ENCODE data around the gene MYO5B. TPM values are rescaled to one million over a fixed set of nuclear protein-coding genes. Genes with fewer than 3 reads are reported as not detected.

Gene MYO5B
- total RNA-seq, 1 donor from 2014 or later: 0.21 TPM

DNA sequence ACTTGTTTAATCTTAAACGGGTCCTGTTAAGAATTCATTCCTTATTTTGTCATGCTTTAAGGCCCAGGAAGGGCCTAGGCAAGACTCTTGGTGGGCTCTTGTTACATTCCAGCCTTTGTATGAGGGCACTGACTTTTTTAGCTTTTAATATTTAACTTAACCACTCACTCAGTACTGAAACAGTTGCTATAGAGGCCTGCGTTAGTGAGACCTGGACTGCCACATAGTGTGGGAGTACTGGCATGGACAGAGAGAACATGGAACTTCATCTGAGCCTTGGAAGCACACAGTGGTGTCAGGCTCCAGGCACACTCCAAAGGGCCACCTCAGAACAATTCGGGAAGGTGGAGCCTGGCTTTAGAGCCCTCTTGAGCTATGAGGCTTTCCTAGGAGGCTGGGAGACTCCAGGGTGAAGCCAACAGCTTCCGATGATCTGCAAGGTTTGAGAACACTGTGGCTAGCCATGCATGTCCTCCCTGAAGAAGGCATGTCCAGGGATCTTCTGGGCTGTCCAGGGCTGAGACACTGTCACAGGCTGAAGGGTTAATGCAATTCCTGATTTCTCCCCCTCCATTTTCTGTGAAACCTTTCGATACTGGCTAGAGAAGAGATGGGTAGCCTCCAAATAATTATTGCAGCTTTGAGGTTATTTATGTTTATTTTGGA is 226.2 kb downstream of the MYO5B start:
- H3K9me3 ChIP-seq: no peaks in the 10 kb centered on the region
- intact Hi-C loops (cut with DNase I): no loop called here
- no peak overlapping the region for H3K27ac ChIP-seq
- H3K36me3 ChIP-seq: peaks cover 0 to 2% of the 10 kb centered on the region in 2 donors
- no peak overlapping the region for H3K4me3 ChIP-seq
- no peak for DNase-seq (ENCODE audit: low spot score in 2 of 2)
- H3K4me1 ChIP-seq: no peaks in the 10 kb centered on the region
- no peaks in the 10 kb centered on the region for H3K27me3 ChIP-seq
- TF ChIP-seq, protein P1, sequence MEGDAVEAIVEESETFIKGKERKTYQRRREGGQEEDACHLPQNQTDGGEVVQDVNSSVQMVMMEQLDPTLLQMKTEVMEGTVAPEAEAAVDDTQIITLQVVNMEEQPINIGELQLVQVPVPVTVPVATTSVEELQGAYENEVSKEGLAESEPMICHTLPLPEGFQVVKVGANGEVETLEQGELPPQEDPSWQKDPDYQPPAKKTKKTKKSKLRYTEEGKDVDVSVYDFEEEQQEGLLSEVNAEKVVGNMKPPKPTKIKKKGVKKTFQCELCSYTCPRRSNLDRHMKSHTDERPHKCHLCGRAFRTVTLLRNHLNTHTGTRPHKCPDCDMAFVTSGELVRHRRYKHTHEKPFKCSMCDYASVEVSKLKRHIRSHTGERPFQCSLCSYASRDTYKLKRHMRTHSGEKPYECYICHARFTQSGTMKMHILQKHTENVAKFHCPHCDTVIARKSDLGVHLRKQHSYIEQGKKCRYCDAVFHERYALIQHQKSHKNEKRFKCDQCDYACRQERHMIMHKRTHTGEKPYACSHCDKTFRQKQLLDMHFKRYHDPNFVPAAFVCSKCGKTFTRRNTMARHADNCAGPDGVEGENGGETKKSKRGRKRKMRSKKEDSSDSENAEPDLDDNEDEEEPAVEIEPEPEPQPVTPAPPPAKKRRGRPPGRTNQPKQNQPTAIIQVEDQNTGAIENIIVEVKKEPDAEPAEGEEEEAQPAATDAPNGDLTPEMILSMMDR (IDR thresholded peaks at IDR 0.05): no peak

DNA sequence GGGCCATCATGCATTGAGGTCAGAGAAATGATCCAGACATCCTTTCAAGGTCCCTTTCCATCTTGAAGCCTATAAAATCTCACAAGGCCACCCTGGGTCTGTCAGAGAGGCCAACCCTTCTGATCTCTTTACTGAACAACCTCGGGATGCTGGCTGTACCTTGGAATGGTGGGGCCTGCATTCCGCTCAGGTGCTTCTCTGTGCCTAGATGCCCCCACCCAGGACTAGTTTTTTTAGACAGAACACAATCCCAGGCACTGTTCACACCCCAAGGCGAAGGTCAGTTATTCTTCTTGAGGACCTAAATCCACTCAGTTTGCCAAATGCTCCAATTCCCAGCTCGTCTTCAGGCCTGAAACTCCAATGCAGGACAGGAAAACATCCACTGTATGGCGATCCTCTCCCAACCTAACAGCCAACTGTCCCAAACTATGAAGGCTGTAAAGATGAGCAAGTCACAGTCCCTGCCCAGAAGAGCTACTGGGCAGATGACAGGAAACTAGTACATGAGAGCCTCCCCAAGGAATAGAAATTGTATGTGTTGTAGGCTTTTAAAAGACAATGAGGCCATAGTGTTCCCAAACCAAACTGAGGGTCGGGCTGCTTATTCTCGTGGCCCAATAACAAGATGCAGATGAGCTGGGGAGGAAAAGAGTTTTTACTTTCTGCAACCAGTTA is 227.2 kb downstream of the MYO5B start:
- TF ChIP-seq, protein P1 (IDR thresholded peaks at IDR 0.05): no peak
- no peaks in the 10 kb centered on the region for H3K36me3 ChIP-seq
- H3K9me3 ChIP-seq: no peaks in the 10 kb centered on the region
- intact Hi-C loops (cut with DNase I): no loop called here
- H3K4me3 ChIP-seq: no peak overlapping the region
- no peaks in the 10 kb centered on the region for H3K27me3 ChIP-seq
- no peaks in the 10 kb centered on the region for H3K4me1 ChIP-seq
- H3K27ac ChIP-seq: no peak overlapping the region
- DNase-seq (ENCODE audit: low spot score in 2 of 2): no peak

DNA sequence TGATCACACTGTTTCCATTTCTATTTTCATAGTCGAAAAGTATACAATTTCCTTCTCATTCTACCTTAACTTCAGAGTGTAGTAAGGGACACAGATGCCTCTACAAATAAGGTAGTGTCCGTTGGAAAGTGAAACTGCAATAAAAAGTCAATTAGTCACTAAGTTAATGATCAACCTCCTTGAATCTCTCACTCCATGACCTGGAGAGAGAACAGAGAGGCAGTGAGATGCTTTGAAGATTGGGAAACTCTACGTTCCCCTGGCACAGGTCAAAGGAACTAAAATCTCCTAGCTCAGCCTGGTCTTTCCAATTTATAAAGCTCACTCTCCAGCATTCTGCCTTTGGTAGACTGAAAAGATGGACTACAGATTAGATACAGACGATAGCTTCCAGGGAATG is 227.8 kb downstream of the MYO5B start:
- Histone ChIP-seq H3K4me3 (no peak overlapping the region), H3K9me3 (no peaks in the 10 kb centered on the region), H3K4me1 (no peaks in the 10 kb centered on the region), H3K36me3 (no peaks in the 10 kb centered on the region), H3K27me3 (no peaks in the 10 kb centered on the region), H3K27ac (no peak overlapping the region)
- TF ChIP-seq, protein P1 (IDR thresholded peaks at IDR 0.05): no peak
- no peak for DNase-seq (ENCODE audit: low spot score in 2 of 2)
- intact Hi-C loops (cut with DNase I): no loop called here

DNA sequence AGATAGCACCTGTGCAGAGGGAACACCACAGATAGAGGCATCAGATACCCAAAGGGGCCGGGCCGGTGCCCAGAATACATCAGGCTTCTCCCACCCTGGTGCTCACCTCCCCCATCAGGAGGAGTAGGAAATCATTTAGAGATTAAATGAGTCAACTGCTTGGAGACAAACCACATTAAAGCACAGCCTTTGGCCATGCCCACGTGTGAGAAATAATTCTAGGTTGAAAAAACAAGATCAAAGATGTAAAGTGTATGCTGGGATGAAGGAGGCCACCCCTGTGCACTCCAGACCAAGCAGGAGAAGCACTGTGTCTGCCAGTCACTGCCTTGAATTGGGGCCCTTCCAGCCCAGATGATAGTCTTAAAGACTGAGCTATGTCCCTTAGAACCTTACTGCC is 228.9 kb downstream of the MYO5B start:
- Histone ChIP-seq H3K9me3 (no peaks in the 10 kb centered on the region), H3K27me3 (no peaks in the 10 kb centered on the region), H3K4me1 (no peaks in the 10 kb centered on the region), H3K27ac (no peak overlapping the region), H3K36me3 (no peaks in the 10 kb centered on the region), H3K4me3 (no peak overlapping the region)
- no peak for DNase-seq (ENCODE audit: low spot score in 2 of 2)
- TF ChIP-seq, protein P1 (IDR thresholded peaks at IDR 0.05): no peak
- intact Hi-C loops (cut with DNase I): no loop called here

DNA sequence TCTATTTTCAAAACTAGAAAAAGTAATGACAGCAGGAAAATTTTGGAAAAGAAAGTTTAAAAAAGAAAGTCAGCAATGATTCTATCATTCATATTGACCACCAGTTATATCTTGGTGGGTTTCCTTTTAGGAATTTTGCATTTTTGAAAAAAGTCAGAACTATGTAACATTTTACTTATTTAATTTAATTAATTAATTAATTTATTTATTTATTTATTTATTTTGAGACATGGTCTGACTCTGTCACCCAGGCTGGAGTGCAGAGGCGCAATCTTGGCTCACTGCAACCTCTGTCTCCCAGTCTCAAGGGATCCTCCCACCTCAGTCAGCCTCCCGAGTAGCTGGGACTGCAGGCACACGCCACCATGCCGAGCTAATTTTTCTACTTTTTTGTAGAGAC is 231.7 kb downstream of the MYO5B start:
- DNase-seq (ENCODE audit: low spot score in 2 of 2): no peak
- no peaks in the 10 kb centered on the region for H3K4me1 ChIP-seq
- no peaks in the 10 kb centered on the region for H3K36me3 ChIP-seq
- H3K27ac ChIP-seq: no peak overlapping the region
- TF ChIP-seq, protein P1 (IDR thresholded peaks at IDR 0.05): no peak
- H3K4me3 ChIP-seq: no peak overlapping the region
- intact Hi-C loops (cut with DNase I): no loop called here
- H3K27me3 ChIP-seq: no peaks in the 10 kb centered on the region
- no peaks in the 10 kb centered on the region for H3K9me3 ChIP-seq

All from ascending aorta (tissue), 2 donors.